DMS79 (cell line): ENCODE measurements around the gene CCZ1B.
A peak's percentile ranks its signal among the peaks of the same experiment; 100 is the strongest.
"Not testable (repeated sequence)": the region's sequence is repeated elsewhere in the genome, so short reads cannot be mapped to it uniquely, and the experiment has no call there.

Experiments used
- DNase-seq: peaks from one replicate; lab custom pipeline; 2025; lab: John Stamatoyannopoulos, UW

CCZ1B gene

GRCh38 chr7:6826151-6826550 is at the start of gene CCZ1B:
CCZ1B (minus strand) TSS chr7:6826275; CDS start chr7:6826197, 78 bp downstream.
- DNase-seq = peak; percentile 41

GRCh38 chr7:6875022-6875421 is 48.9 kb upstream of the CCZ1B start:
- DNase-seq = not testable (repeated sequence)

GRCh38 chr7:6872246-6872945 is 46.3 kb upstream of the CCZ1B start:
- DNase-seq = not testable (repeated sequence)

- not testable (repeated sequence) for DNase-seq
These were observed 45.5 kb upstream of the CCZ1B start for GRCh38 chr7:6871421-6872144.

- not testable (repeated sequence) for DNase-seq
These were observed 38.7 kb upstream of the CCZ1B start for GRCh38 chr7:6864751-6865150.

- DNase-seq = not testable (repeated sequence)
These were observed 38.1 kb upstream of the CCZ1B start for GRCh38 chr7:6864188-6864587.

- not testable (repeated sequence) for DNase-seq
These were observed 36.8 kb upstream of the CCZ1B start for GRCh38 chr7:6862876-6863275.

GRCh38 chr7:6857721-6858314 is 31.7 kb upstream of the CCZ1B start:
- not testable (repeated sequence) for DNase-seq

- DNase-seq = not testable (repeated sequence)
These were observed 29.6 kb upstream of the CCZ1B start for GRCh38 chr7:6855563-6856131.

GRCh38 chr7:6854747-6855562 is 28.9 kb upstream of the CCZ1B start:
- DNase-seq = not testable (repeated sequence)

- DNase-seq = not testable (repeated sequence)
These were observed 27.6 kb upstream of the CCZ1B start for GRCh38 chr7:6853681-6854080.

GRCh38 chr7:6849127-6849526 is 23.1 kb upstream of the CCZ1B start:
- not testable (repeated sequence) for DNase-seq

- DNase-seq = not testable (repeated sequence)
These were observed 21.7 kb upstream of the CCZ1B start for GRCh38 chr7:6847751-6848150.

- DNase-seq = not testable (repeated sequence)
These were observed 19.9 kb upstream of the CCZ1B start for GRCh38 chr7:6845971-6846449.

GRCh38 chr7:6843654-6844053 is 17.6 kb upstream of the CCZ1B start:
- not testable (repeated sequence) for DNase-seq

GRCh38 chr7:6843092-6843491 is 17.0 kb upstream of the CCZ1B start:
- not testable (repeated sequence) for DNase-seq

- DNase-seq = not testable (repeated sequence)
These were observed 16.3 kb upstream of the CCZ1B start for GRCh38 chr7:6842278-6842921.

- DNase-seq = not testable (repeated sequence)
These were observed 11.0 kb upstream of the CCZ1B start for GRCh38 chr7:6837081-6837480.

- not testable (repeated sequence) for DNase-seq
These were observed 9.4 kb upstream of the CCZ1B start for GRCh38 chr7:6835521-6835920.

- no peak for DNase-seq
These were observed 7.6 kb upstream of the CCZ1B start for GRCh38 chr7:6833636-6834035.
